ACHN (cell line): ENCODE measurements around the gene PKP4.
A peak's percentile ranks its signal among the peaks of the same experiment; 100 is the strongest.
"Not testable (repeated sequence)": the region's sequence is repeated elsewhere in the genome, so short reads cannot be mapped to it uniquely, and the experiment has no call there.

Source experiments
- DNase-seq: peaks from one replicate; pipeline ENCODE4 v3.0.0-alpha.2; 2015
- in situ Hi-C: cut with HindIII; loops from 2 replicates; pipeline ENCODE4 v1.10.0; 2017; ENCODE audit warnings: low sequenced_read_pairs, low pct_ligation_motif_present, low pct_unique_long_range_greater_than_20kb

PKP4 gene

GRCh38 chr2:158686210-158686691 lies 229.5 kb downstream of the PKP4 start:
- no peak for DNase-seq
- in situ Hi-C loops = no loop called here

- in situ Hi-C loops = no loop called here
These were observed 230.6 kb downstream of the PKP4 start for GRCh38 chr2:158687315-158687714.

GRCh38 chr2:158688721-158689120 lies 232.0 kb downstream of the PKP4 start:
- DNase-seq = peak; percentile 53
- in situ Hi-C loops = no loop called here

More at GRCh38 chr2:158687315-158687714, 230.6 kb downstream of the PKP4 start:
- DNase-seq = no peak

- in situ Hi-C loops = no loop called here
- DNase-seq = no peak
These were observed 232.6 kb downstream of the PKP4 start for GRCh38 chr2:158689391-158689790.

GRCh38 chr2:158690823-158691222 lies 234.1 kb downstream of the PKP4 start:
- DNase-seq = no peak
- in situ Hi-C loops = no loop called here

- in situ Hi-C loops = no loop called here
- no peak for DNase-seq
These were observed 234.9 kb downstream of the PKP4 start for GRCh38 chr2:158691619-158692018.

GRCh38 chr2:158692372-158693103 lies 235.8 kb downstream of the PKP4 start:
- no peak for DNase-seq
- in situ Hi-C loops = no loop called here

GRCh38 chr2:158693476-158693875 lies 236.7 kb downstream of the PKP4 start:
- in situ Hi-C loops = no loop called here
- DNase-seq = no peak

GRCh38 chr2:158695305-158695704 lies 238.6 kb downstream of the PKP4 start:
- no peak for DNase-seq
- in situ Hi-C loops = no loop called here

- DNase-seq, in situ Hi-C loops: not testable (repeated sequence)
These were observed 239.0 kb downstream of the PKP4 start for GRCh38 chr2:158695744-158696143.

GRCh38 chr2:158699323-158699722 lies 242.6 kb downstream of the PKP4 start:
- in situ Hi-C loops = no loop called here
- DNase-seq = no peak

- in situ Hi-C loops = no loop called here
- no peak for DNase-seq
These were observed 244.3 kb downstream of the PKP4 start for GRCh38 chr2:158701101-158701500.

GRCh38 chr2:158702740-158703139 lies 246.0 kb downstream of the PKP4 start:
- no peak for DNase-seq
- in situ Hi-C loops = no loop called here

- in situ Hi-C loops, DNase-seq: not testable (repeated sequence)
These were observed 248.1 kb downstream of the PKP4 start for GRCh38 chr2:158704724-158705465.

GRCh38 chr2:158712791-158713522 lies 256.2 kb downstream of the PKP4 start:
- no peak for DNase-seq
- in situ Hi-C loops = no loop called here

GRCh38 chr2:158713523-158714138 lies 256.9 kb downstream of the PKP4 start:
- DNase-seq = no peak

GRCh38 chr2:158714420-158714819 lies 257.7 kb downstream of the PKP4 start:
- in situ Hi-C loops = no loop called here
- DNase-seq = no peak

More at GRCh38 chr2:158713523-158714138, 256.9 kb downstream of the PKP4 start:
- in situ Hi-C loops = no loop called here

GRCh38 chr2:158715357-158715756 lies 258.6 kb downstream of the PKP4 start:
- in situ Hi-C loops = no loop called here

More at GRCh38 chr2:158715357-158715756, 258.6 kb downstream of the PKP4 start:
- no peak for DNase-seq
